ENCODE data around the gene GPSM1.

GPSM1 gene

DNA sequence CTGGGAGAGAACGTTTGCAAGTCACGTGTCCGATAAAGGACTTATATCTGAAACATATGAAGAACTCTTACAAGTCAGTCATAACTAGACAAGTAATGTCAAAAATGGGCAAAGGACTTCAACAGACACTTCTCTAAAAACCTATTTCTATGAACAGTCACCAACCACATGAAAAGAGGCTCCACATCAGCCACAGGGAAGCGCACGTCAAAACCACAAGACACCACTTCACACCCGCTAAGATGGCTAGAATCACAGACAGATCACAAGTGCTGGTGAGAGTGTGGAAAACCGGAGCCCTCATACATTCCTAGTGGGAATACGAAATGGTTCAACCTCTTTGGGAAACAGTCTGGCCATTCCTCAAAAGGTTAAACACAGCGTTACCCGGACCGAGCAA, 57.7 kb downstream of the GPSM1 start:
- H3K9ac ChIP-seq (ENCODE audit: low read depth, low read length) = no peak overlapping the region
- no peaks in the 10 kb centered on the region for H3K9me3 ChIP-seq (ENCODE audit: insufficient read depth, low read depth, low read length)
- no peaks in the 10 kb centered on the region for H3K27me3 ChIP-seq (ENCODE audit: insufficient read depth, low read length)
- no peaks in the 10 kb centered on the region for H3K4me1 ChIP-seq (ENCODE audit: insufficient read depth, low read length)
- H3K27ac ChIP-seq (ENCODE audit: low read length) = no peak overlapping the region
- H3K36me3 ChIP-seq (ENCODE audit: insufficient read depth, low read depth, low read length) = peaks cover 92% of the 10 kb centered on the region
- H3K4me3 ChIP-seq (ENCODE audit: low read length) = no peak overlapping the region

DNA sequence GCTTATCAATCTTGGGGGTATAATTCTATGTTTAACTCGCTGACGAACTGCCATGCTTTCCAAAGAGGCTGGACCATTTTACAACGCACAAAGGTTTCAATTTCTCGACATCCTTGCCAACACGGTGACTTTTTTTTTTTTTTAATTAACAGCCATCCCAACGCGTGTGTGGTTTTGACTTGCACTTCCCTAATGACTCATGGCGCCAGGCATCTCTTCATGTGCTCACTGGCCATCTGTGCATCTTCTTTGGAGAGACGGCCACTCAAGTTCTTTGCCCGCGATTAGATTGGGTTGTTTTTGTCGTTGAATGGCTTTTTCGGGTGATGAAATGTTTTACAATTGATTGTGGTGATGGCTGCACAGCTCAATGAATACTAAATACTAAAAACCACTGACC, 58.7 kb downstream of the GPSM1 start:
- H3K36me3 ChIP-seq (ENCODE audit: insufficient read depth, low read depth, low read length) = peaks cover 89% of the 10 kb centered on the region
- H3K4me3 ChIP-seq (ENCODE audit: low read length) = no peak overlapping the region
- H3K9me3 ChIP-seq (ENCODE audit: insufficient read depth, low read depth, low read length) = no peaks in the 10 kb centered on the region
- H3K4me1 ChIP-seq (ENCODE audit: insufficient read depth, low read length) = no peaks in the 10 kb centered on the region
- no peak overlapping the region for H3K9ac ChIP-seq (ENCODE audit: low read depth, low read length)
- no peaks in the 10 kb centered on the region for H3K27me3 ChIP-seq (ENCODE audit: insufficient read depth, low read length)
- H3K27ac ChIP-seq (ENCODE audit: low read length) = no peak overlapping the region

DNA sequence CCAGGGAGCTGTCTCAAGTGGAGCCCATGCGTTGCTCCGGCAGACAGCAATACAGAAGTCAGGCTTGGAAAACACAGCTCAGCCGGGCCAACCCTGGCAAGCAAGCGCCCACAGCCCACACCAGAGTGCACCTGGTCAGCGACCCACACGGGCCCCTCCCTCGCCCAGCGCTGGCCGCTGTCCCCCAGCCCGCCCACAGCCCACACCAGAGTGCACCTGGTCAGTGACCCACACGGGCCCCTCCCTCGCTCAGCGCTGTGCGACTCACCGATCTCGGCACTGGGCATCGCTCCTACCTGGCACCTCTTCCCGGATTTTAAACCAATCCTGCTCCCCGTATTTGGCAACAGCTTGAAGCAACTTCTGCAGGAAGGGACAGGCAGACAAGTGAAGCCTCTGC, 59.9 kb downstream of the GPSM1 start:
- H3K9me3 ChIP-seq (ENCODE audit: insufficient read depth, low read depth, low read length) = no peaks in the 10 kb centered on the region
- no peaks in the 10 kb centered on the region for H3K27me3 ChIP-seq (ENCODE audit: insufficient read depth, low read length)
- H3K36me3 ChIP-seq (ENCODE audit: insufficient read depth, low read depth, low read length) = peaks cover 89% of the 10 kb centered on the region
- H3K4me1 ChIP-seq (ENCODE audit: insufficient read depth, low read length) = no peaks in the 10 kb centered on the region
- H3K27ac ChIP-seq (ENCODE audit: low read length) = no peak overlapping the region
- no peak overlapping the region for H3K9ac ChIP-seq (ENCODE audit: low read depth, low read length)
- no peak overlapping the region for H3K4me3 ChIP-seq (ENCODE audit: low read length)

DNA sequence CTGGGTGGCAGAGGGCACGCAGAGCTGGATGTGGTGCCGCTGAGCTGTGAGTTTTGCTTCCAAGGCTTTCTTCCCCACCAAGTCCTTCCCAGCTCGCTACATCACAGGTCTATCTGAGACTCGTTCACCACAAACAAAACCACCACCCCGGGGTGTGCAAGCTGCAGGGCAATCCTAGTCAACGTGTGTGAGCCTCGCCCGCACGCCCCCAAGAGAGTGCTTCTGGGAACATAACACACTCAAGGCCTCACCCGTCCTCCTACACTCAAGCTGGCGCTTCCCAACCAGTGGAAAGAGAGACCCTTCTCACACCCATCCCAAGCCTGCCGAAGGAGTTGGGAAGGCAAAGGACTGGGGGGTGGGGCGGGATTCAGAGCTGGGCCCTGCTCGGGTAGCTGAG, 62.1 kb downstream of the GPSM1 start:
- H3K9ac ChIP-seq (ENCODE audit: low read depth, low read length) = no peak overlapping the region
- peaks cover 89% of the 10 kb centered on the region for H3K36me3 ChIP-seq (ENCODE audit: insufficient read depth, low read depth, low read length)
- no peak overlapping the region for H3K4me3 ChIP-seq (ENCODE audit: low read length)
- no peaks in the 10 kb centered on the region for H3K4me1 ChIP-seq (ENCODE audit: insufficient read depth, low read length)
- no peaks in the 10 kb centered on the region for H3K9me3 ChIP-seq (ENCODE audit: insufficient read depth, low read depth, low read length)
- no peak overlapping the region for H3K27ac ChIP-seq (ENCODE audit: low read length)
- H3K27me3 ChIP-seq (ENCODE audit: insufficient read depth, low read length) = no peaks in the 10 kb centered on the region

DNA sequence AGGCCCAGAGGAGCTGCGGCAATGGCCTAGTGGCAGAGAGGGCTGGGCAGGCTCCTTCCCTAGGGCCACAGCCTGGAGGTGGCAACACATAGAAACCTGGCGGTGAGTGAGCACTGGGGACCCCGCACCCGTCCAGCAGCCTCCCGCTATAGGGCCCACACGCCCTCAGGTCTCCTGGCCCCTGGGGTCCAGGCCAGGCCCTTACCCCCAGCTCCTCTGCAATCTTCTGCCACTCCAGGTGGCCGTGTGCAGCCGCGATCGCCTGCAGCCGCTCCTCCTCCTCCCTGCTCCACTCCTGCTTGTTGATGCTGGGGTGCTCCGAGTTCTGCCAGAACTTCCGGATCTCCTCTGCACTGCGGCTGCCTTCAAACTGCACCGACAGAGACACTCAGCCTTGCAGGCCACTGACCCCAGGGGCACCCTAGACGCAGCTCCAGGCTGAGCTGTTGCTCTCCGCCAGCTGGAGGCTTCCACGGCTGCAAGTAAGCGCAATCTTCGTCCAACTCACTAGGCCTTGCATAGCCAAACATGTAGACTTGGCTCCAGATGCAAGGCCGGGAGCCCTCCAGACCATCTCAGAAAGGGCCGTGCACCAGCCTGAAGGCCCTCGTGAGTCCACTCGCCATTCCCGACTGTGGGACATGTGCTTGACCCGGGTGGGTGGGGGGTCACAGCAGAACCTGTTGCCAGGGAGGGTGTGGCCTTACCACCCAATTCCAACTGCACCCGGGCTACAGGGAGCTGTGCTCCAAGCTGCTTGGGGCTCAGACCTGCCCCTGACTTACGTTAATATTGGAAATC, 64.6 kb downstream of the GPSM1 start:
- H3K9ac ChIP-seq (ENCODE audit: low read depth, low read length) = no peak overlapping the region
- H3K4me1 ChIP-seq (ENCODE audit: insufficient read depth, low read length) = no peaks in the 10 kb centered on the region
- no peak overlapping the region for H3K27ac ChIP-seq (ENCODE audit: low read length)
- no peak overlapping the region for H3K4me3 ChIP-seq (ENCODE audit: low read length)
- H3K36me3 ChIP-seq (ENCODE audit: insufficient read depth, low read depth, low read length) = peaks cover 93% of the 10 kb centered on the region
- no peaks in the 10 kb centered on the region for H3K27me3 ChIP-seq (ENCODE audit: insufficient read depth, low read length)
- no peaks in the 10 kb centered on the region for H3K9me3 ChIP-seq (ENCODE audit: insufficient read depth, low read depth, low read length)

DNA sequence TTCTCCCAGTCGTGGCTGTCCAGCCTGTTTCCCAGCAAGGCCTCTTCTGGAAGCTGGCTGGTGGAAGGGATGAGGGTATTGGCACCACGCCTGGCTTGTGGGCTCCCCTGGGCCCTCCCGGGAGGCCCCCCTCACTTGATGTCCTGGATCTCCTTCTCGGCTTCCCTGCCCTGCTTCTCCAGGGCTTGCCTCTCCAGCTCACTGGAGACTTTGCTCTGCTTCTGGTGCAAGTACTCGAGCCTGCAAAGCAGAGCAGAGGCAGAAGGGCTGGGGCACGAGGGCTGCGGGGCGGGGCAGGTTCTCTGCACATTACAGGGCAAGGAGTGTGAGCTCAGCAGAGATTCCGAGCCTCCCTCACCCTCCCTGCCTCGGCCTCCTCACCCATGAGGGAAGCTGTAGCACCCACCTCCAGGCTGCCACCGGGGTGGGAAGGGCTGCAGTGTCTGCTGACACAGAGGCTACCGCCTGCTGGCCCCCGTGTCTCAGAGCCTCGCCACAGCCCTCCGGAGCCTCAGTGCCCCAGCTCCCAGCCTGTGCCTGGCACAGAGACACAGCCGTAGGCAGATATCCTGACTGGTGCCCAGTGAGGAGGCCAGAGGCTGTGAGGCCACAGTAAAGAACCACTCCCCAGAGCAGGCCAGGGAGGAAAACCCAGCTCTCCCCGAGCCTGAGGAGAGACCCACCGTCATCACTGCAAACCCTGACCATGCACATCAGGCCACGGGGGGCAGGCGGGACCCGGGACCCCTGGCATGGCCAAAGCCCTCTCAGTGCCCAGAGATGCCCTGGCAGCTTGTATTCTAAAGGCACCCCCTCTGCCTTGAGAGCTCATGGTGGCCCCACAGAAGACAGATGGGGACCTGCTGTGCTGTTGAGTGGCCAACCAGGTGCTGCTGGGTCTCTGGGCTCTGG, 65.5 kb downstream of the GPSM1 start:
- no peak overlapping the region for H3K27ac ChIP-seq (ENCODE audit: low read length)
- H3K9me3 ChIP-seq (ENCODE audit: insufficient read depth, low read depth, low read length) = no peaks in the 10 kb centered on the region
- no peak overlapping the region for H3K9ac ChIP-seq (ENCODE audit: low read depth, low read length)
- H3K4me3 ChIP-seq (ENCODE audit: low read length) = no peak overlapping the region
- H3K36me3 ChIP-seq (ENCODE audit: insufficient read depth, low read depth, low read length) = peaks cover 91% of the 10 kb centered on the region
- no peaks in the 10 kb centered on the region for H3K4me1 ChIP-seq (ENCODE audit: insufficient read depth, low read length)
- no peaks in the 10 kb centered on the region for H3K27me3 ChIP-seq (ENCODE audit: insufficient read depth, low read length)

DNA sequence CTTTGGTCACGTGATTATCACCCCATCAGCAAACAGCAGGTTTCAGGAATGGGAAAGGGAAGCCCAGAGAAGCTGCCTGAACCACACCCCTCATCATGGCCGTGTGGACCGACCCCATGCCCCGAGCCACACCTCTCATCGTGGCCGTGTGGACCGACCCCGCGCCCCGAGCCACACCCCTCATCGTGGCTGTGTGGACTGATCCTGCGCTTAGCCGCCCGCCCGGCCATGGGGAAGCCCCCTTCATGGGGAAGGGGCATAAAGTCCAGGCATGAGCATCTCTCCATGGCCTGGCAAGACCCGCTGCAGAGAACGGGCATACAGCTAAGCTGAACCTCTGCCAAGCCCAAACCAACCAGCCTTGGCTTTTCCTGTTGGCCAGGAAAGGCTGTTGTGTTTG, 66.2 kb downstream of the GPSM1 start:
- Histone ChIP-seq H3K4me3 (ENCODE audit: low read length) (no peak overlapping the region), H3K4me1 (ENCODE audit: insufficient read depth, low read length) (0 out of 2 replicates have a peak, but pooled peaks cover under 1% of the 10 kb centered on the region), H3K9ac (ENCODE audit: low read depth, low read length) (no peak overlapping the region), H3K27ac (ENCODE audit: low read length) (no peak overlapping the region), H3K9me3 (ENCODE audit: insufficient read depth, low read depth, low read length) (no peaks in the 10 kb centered on the region), H3K36me3 (ENCODE audit: insufficient read depth, low read depth, low read length) (peaks cover 91% of the 10 kb centered on the region), H3K27me3 (ENCODE audit: insufficient read depth, low read length) (no peaks in the 10 kb centered on the region)

DNA sequence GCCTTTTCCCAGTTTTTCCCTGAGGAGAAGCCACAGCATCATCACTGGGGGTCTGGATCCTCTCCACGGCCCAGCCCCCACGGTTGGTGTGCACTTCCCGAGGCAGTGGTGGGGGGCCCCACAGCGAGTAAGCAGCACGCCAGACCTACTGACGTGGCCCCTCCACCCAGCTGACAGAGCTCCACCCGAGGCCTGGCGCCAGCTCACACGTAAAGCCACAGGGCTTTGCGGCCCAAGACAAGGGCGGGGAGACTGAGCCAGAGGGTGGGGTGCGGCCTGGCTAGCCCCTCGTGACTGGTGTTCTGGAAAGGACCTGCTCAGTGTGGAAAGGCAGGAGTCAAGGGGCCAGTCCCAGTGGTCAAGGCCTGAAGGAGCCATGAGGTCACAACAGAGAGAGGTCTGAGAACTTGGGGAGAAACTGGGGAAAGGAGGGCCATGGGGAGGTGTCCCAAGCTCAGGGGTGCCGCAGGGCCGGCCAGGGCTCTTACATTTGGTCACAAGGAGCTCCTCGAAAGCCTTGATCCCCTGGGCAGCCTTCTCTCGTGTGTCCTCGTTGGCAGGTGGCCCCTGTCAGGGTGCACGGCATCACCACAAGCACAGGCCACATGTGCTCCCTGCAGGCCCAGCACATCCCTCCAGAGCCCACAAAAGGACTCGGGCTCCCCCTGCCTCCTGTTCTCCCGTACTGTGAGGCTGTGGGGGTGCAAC, 67.1 kb downstream of the GPSM1 start:
- H3K9me3 ChIP-seq (ENCODE audit: insufficient read depth, low read depth, low read length) = no peaks in the 10 kb centered on the region
- H3K36me3 ChIP-seq (ENCODE audit: insufficient read depth, low read depth, low read length) = peaks cover 84% of the 10 kb centered on the region
- H3K4me3 ChIP-seq (ENCODE audit: low read length) = no peak overlapping the region
- H3K9ac ChIP-seq (ENCODE audit: low read depth, low read length) = no peak overlapping the region
- H3K27ac ChIP-seq (ENCODE audit: low read length) = no peak overlapping the region
- H3K27me3 ChIP-seq (ENCODE audit: insufficient read depth, low read length) = no peaks in the 10 kb centered on the region
- 0 out of 2 replicates have a peak, but pooled peaks cover 4% of the 10 kb centered on the region for H3K4me1 ChIP-seq (ENCODE audit: insufficient read depth, low read length)

DNA sequence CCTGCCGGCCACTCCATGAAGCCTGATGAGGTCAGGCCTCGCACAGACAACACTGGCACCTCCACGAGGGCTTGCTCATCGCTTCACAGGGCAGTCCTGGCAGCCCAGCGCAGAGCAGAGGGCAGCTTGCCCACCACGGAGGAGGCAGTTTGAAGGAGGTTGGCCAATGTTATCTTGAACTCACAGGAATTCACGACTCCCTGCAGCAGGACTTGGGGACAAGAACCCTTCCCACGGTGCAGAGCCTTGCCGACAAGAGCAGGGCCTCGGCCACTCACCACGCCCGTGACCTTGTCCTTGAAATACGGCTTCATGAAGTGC, 67.6 kb downstream of the GPSM1 start:
- Histone ChIP-seq H3K27me3 (ENCODE audit: insufficient read depth, low read length) (no peaks in the 10 kb centered on the region), H3K4me1 (ENCODE audit: insufficient read depth, low read length) (0 out of 2 replicates have a peak, but pooled peaks cover 4% of the 10 kb centered on the region), H3K4me3 (ENCODE audit: low read length) (no peak overlapping the region), H3K36me3 (ENCODE audit: insufficient read depth, low read depth, low read length) (peaks cover 78% of the 10 kb centered on the region), H3K9ac (ENCODE audit: low read depth, low read length) (no peak overlapping the region), H3K9me3 (ENCODE audit: insufficient read depth, low read depth, low read length) (no peaks in the 10 kb centered on the region), H3K27ac (ENCODE audit: low read length) (no peak overlapping the region)

DNA sequence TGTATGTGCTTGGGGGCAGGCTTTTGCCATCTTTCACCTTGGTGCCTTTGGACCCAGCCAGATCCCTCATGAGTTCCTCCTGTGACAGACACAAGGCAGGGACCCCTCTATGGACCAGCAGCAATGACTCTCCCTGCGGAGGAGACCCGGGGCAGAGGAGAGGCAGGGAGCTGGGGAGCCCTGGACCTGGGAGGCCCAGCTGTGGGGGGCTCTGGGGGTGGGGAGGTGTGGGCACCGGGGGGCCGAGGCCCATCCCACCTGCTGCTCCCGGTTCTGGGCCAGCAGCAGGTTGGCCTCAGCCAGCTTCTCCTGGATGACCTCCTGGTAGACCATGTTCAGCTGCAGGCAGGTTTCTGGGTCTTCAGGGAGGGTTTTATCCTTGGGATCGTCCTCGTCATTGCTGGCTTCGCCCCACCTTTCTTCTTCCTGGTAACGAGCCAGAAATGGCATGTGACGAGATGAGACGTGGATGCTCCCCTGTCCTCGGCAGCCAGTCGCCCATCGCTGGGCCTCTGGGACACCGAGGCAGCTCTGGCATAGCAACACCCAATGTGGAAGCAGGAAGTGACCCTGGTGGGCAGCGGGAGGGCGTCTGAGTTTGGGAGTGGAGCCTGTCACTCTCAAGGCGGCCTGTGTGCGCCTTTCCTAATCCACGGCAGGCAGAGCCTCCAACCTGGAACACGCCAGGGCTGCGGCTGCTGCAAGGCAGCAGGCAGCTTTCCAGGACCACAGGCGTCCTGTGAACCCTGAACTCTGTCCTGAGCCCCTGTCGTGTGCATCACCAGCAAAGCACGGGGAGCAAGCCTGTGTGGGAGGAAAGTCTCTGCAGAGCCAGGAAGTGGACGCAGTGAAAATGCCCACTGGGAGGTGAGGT, 68.2 kb downstream of the GPSM1 start:
- no peaks in the 10 kb centered on the region for H3K9me3 ChIP-seq (ENCODE audit: insufficient read depth, low read depth, low read length)
- H3K36me3 ChIP-seq (ENCODE audit: insufficient read depth, low read depth, low read length) = peaks cover 77% of the 10 kb centered on the region
- no peak overlapping the region for H3K9ac ChIP-seq (ENCODE audit: low read depth, low read length)
- H3K4me1 ChIP-seq (ENCODE audit: insufficient read depth, low read length) = 0 out of 2 replicates have a peak, but pooled peaks cover 4% of the 10 kb centered on the region
- H3K27ac ChIP-seq (ENCODE audit: low read length) = no peak overlapping the region
- no peak overlapping the region for H3K4me3 ChIP-seq (ENCODE audit: low read length)
- no peaks in the 10 kb centered on the region for H3K27me3 ChIP-seq (ENCODE audit: insufficient read depth, low read length)

DNA sequence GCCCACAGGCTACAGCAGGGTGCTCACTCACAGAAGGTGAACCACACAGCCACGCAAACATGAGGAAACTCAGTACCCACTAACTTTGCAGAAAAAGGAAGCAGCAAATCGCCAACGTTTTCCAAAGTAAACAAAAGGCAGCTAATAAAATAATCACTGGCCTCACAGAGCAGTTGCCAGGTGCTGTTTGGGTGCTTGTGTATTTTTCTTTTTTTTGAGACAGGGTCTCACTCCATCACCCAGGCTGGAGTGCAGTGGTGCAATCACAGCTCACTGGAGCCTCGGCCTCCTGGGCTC, 68.8 kb downstream of the GPSM1 start:
- Histone ChIP-seq H3K4me3 (ENCODE audit: low read length) (no peak overlapping the region), H3K36me3 (ENCODE audit: insufficient read depth, low read depth, low read length) (peaks cover 73% of the 10 kb centered on the region), H3K27me3 (ENCODE audit: insufficient read depth, low read length) (no peaks in the 10 kb centered on the region), H3K4me1 (ENCODE audit: insufficient read depth, low read length) (0 out of 2 replicates have a peak, but pooled peaks cover 4% of the 10 kb centered on the region), H3K27ac (ENCODE audit: low read length) (no peak overlapping the region), H3K9ac (ENCODE audit: low read depth, low read length) (no peak overlapping the region), H3K9me3 (ENCODE audit: insufficient read depth, low read depth, low read length) (no peaks in the 10 kb centered on the region)

Data from iPS-20b (cell line).